Ishikawa (cell line): ENCODE measurements around the gene ABCC5.

ENCODE experiments used
- EP300 ChIP-seq: IDR thresholded peaks from 2 replicates; pipeline ENCODE4 v1.6.1; 2012; ENCODE audit warnings: borderline replicate concordance
- RAD21 ChIP-seq: IDR thresholded peaks from 2 replicates; pipeline ENCODE4 v1.6.1; 2012; ENCODE audit warnings: low read depth
- TAF1 ChIP-seq: IDR thresholded peaks from 2 replicates; pipeline ENCODE4 v1.6.1; 2012; ENCODE audit warnings: low read depth, mild to moderate bottlenecking
- TCF12 ChIP-seq: IDR thresholded peaks from 2 replicates; pipeline ENCODE4 v1.6.1; 2012; ENCODE audit warnings: low read depth
- TEAD4 ChIP-seq: IDR thresholded peaks from 2 replicates; pipeline ENCODE4 v1.6.1; 2012
- TF ChIP-seq, protein P1 (sequence below): IDR thresholded peaks from 2 replicates; pipeline ENCODE4 v1.6.1; 2012; ENCODE audit warnings: low read depth, mild to moderate bottlenecking
- TF ChIP-seq, protein P2 (sequence below): IDR thresholded peaks from 2 replicates; pipeline ENCODE4 v1.6.1; 2012

DNA sequence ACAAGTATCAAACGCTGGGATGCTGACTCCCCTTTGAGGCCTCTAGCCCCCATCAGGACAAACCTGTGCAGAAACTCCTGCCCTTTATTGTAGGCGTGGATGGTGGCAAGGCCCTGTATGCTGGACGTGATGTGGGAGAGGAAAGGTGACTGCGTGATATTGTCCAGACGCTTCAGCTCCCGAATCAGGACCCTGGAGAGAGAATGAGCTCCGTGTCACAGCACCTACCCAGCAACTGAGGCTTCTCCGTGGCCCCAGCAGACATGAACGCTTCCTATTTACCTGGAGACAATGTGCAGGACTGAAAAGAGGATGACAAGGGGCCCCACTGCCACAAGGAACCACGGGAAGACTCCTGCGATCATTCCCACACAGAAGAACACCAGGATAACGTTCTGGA, 68.0 kb downstream of the ABCC5 start:
- no peak for TF ChIP-seq RAD21
- no peak for TF ChIP-seq TAF1
- TF ChIP-seq TCF12 = no peak
- TF ChIP-seq, protein P1, sequence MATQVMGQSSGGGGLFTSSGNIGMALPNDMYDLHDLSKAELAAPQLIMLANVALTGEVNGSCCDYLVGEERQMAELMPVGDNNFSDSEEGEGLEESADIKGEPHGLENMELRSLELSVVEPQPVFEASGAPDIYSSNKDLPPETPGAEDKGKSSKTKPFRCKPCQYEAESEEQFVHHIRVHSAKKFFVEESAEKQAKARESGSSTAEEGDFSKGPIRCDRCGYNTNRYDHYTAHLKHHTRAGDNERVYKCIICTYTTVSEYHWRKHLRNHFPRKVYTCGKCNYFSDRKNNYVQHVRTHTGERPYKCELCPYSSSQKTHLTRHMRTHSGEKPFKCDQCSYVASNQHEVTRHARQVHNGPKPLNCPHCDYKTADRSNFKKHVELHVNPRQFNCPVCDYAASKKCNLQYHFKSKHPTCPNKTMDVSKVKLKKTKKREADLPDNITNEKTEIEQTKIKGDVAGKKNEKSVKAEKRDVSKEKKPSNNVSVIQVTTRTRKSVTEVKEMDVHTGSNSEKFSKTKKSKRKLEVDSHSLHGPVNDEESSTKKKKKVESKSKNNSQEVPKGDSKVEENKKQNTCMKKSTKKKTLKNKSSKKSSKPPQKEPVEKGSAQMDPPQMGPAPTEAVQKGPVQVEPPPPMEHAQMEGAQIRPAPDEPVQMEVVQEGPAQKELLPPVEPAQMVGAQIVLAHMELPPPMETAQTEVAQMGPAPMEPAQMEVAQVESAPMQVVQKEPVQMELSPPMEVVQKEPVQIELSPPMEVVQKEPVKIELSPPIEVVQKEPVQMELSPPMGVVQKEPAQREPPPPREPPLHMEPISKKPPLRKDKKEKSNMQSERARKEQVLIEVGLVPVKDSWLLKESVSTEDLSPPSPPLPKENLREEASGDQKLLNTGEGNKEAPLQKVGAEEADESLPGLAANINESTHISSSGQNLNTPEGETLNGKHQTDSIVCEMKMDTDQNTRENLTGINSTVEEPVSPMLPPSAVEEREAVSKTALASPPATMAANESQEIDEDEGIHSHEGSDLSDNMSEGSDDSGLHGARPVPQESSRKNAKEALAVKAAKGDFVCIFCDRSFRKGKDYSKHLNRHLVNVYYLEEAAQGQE = peak; percentile 75
- no peak for TF ChIP-seq TEAD4
- no peak for TF ChIP-seq EP300
- TF ChIP-seq, protein P2, sequence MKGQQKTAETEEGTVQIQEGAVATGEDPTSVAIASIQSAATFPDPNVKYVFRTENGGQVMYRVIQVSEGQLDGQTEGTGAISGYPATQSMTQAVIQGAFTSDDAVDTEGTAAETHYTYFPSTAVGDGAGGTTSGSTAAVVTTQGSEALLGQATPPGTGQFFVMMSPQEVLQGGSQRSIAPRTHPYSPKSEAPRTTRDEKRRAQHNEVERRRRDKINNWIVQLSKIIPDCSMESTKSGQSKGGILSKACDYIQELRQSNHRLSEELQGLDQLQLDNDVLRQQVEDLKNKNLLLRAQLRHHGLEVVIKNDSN = no peak
